Activated T-cell treated with anti-CD3 and anti-CD28 coated beads, Interleukin-2, amount 50 U/mL, for 48 hours (primary cell): ENCODE measurements around the gene COX5A.
A peak's percentile ranks its signal among the peaks of the same experiment; 100 is the strongest.
"Not testable (repeated sequence)": the region's sequence is repeated elsewhere in the genome, so short reads cannot be mapped to it uniquely, and the experiment has no call there.

ENCODE experiments used
- DNase-seq, 2 experiments: peaks; one replicate each; pipeline ENCODE4 v3.0.0-alpha.2; 2020

The COX5A gene

GRCh38 chr15:74955017-74955416, 17.1 kb upstream of the COX5A start:
- no peak for DNase-seq

GRCh38 chr15:74954515-74954914, 16.6 kb upstream of the COX5A start:
- DNase-seq: no peak

GRCh38 chr15:74951006-74951405, 13.1 kb upstream of the COX5A start:
- no peak for DNase-seq

- DNase-seq: peak; percentile 87 to 88
These were observed 12.4 kb upstream of the COX5A start for GRCh38 chr15:74950078-74950908.

- no peak for DNase-seq
These were observed 642 bp downstream of the COX5A start for GRCh38 chr15:74937272-74937589.

- not testable (repeated sequence) for DNase-seq
These were observed 2.7 kb downstream of the COX5A start for GRCh38 chr15:74935193-74935592.

GRCh38 chr15:74933573-74933972, 4.3 kb downstream of the COX5A start:
- no peak for DNase-seq

- no peak for DNase-seq
These were observed 9.1 kb downstream of the COX5A start for GRCh38 chr15:74928771-74929198.

- DNase-seq: no peak
These were observed 13.3 kb downstream of the COX5A start for GRCh38 chr15:74924525-74924924.

GRCh38 chr15:74920456-74920855, 17.4 kb downstream of the COX5A start:
- DNase-seq: no peak

- no peak for DNase-seq
These were observed 20.2 kb downstream of the COX5A start for GRCh38 chr15:74917676-74918075.

- DNase-seq: not testable (repeated sequence)
These were observed 24.1 kb downstream of the COX5A start for GRCh38 chr15:74913799-74914198.

GRCh38 chr15:74913041-74913440, 24.8 kb downstream of the COX5A start:
- DNase-seq: no peak

GRCh38 chr15:74908635-74909034, 29.2 kb downstream of the COX5A start:
- DNase-seq: no peak

GRCh38 chr15:74907163-74907870, 30.6 kb downstream of the COX5A start:
- no peak for DNase-seq

- peak; percentile 87 to 89 for DNase-seq
These were observed 31.3 kb downstream of the COX5A start, which contains the start of gene FAM219B for GRCh38 chr15:74906450-74907162. Gene FAM219B (minus strand): TSS chr15:74906851. CDS start chr15:74906800, 51 bp downstream.

- DNase-seq: peak in 1 of 2 experiments; percentile 62
These were observed 31.8 kb downstream of the COX5A start for GRCh38 chr15:74906067-74906449.

GRCh38 chr15:74904190-74904805, 33.6 kb downstream of the COX5A start:
- no peak for DNase-seq

- DNase-seq: no peak
These were observed 34.2 kb downstream of the COX5A start for GRCh38 chr15:74903676-74904075.

GRCh38 chr15:74902295-74903075, 35.4 kb downstream of the COX5A start:
- no peak for DNase-seq

- peak; percentile 67 to 76 for DNase-seq
These were observed 36.2 kb downstream of the COX5A start for GRCh38 chr15:74901612-74902063.

- no peak for DNase-seq
These were observed 40.6 kb downstream of the COX5A start for GRCh38 chr15:74897300-74897701.
